Liver (tissue), 9 donors: ENCODE data around the gene CMIP. TPM values are rescaled to one million over a fixed set of nuclear protein-coding genes. Genes with fewer than 3 reads are reported as not detected.

Experiments used
- DNase-seq: peaks from one replicate; pipeline ENCODE4 v3.0.0-alpha.2; 2017; ENCODE audit warnings: low spot score
- H3K27ac ChIP-seq, 2 donors: one replicate each; pipeline ENCODE4 v1.7.0; 2013; ENCODE audit warnings: inconsistent platforms in 2 of 2, low read length in 2 of 2, control low read depth in 1 of 2, low read depth in 1 of 2, mild to moderate bottlenecking in 1 of 2
- H3K27me3 ChIP-seq, 4 donors: one replicate each; pipeline versions ENCODE4 v1.6.1 to v1.7.0; 2013; ENCODE audit warnings: low read length in 3 of 4, inconsistent platforms in 1 of 4, mild to moderate bottlenecking in 1 of 4, moderate library complexity in 1 of 4; ENCODE audit not compliant: control insufficient read depth in 4 of 4, insufficient read depth in 4 of 4
- H3K36me3 ChIP-seq, 4 donors: one replicate each; pipeline versions ENCODE4 v1.6.1 to v1.7.0; 2013; ENCODE audit warnings: low read length in 3 of 4, mild to moderate bottlenecking in 3 of 4, low read depth in 1 of 4, moderate library complexity in 1 of 4; ENCODE audit not compliant: control insufficient read depth in 4 of 4, insufficient read depth in 3 of 4
- H3K4me1 ChIP-seq, 4 donors: one replicate each; pipeline versions ENCODE4 v1.6.1 to v1.7.0; 2013; ENCODE audit warnings: low read length in 3 of 4, mild to moderate bottlenecking in 3 of 4, moderate library complexity in 1 of 4; ENCODE audit not compliant: control insufficient read depth in 4 of 4, insufficient read depth in 4 of 4
- H3K4me3 ChIP-seq, 3 donors: one replicate each; pipeline versions ENCODE4 v1.6.1 to v1.7.0; 2013; ENCODE audit warnings: low read length in 3 of 3, control low read depth in 1 of 3, low read depth in 1 of 3, mild to moderate bottlenecking in 1 of 3
- H3K9ac ChIP-seq, 2 donors: one replicate each; pipeline ENCODE4 v1.7.0; 2013; ENCODE audit warnings: low read length in 2 of 2, mild to moderate bottlenecking in 2 of 2, moderate library complexity in 2 of 2, control low read depth in 1 of 2, low read depth in 1 of 2
- H3K9me3 ChIP-seq, 4 donors: one replicate each; pipeline versions ENCODE4 v1.6.1 to v1.7.0; 2013; ENCODE audit warnings: low read length in 3 of 4; ENCODE audit not compliant: control insufficient read depth in 4 of 4
- EGR1 ChIP-seq, 2 donors: IDR thresholded peaks; 2 replicates each; pipeline ENCODE4 v1.6.1; 2016 to 2018; ENCODE audit warnings: antibody characterized with exemption in 2 of 2, low read depth in 2 of 2
- FOXA1 ChIP-seq: IDR thresholded peaks from 2 replicates; pipeline ENCODE4 v1.6.1; 2016; ENCODE audit warnings: antibody characterized with exemption
- GABPA ChIP-seq, 2 donors: IDR thresholded peaks in 1 of 2; conservative IDR thresholded peaks in 1 of 2; 2 replicates each; pipeline ENCODE4 v1.6.1; 2016; ENCODE audit warnings: antibody characterized with exemption in 2 of 2, mild to moderate bottlenecking in 1 of 2, moderate library complexity in 1 of 2
- HNF4A ChIP-seq, 2 donors: conservative IDR thresholded peaks; 2 replicates each; pipeline ENCODE4 v1.6.1; 2016; ENCODE audit warnings: antibody characterized with exemption in 2 of 2, mild to moderate bottlenecking in 2 of 2
- HNF4G ChIP-seq: IDR thresholded peaks from 2 replicates; pipeline ENCODE4 v1.6.1; 2016; ENCODE audit warnings: antibody characterized with exemption
- JUND ChIP-seq, 2 donors: IDR thresholded peaks; 2 replicates each; pipeline ENCODE4 v1.6.1; 2016; ENCODE audit warnings: antibody characterized with exemption in 2 of 2
- RAD21 ChIP-seq, 2 donors: IDR thresholded peaks; 2 replicates each; pipeline ENCODE4 v1.6.1; 2016; ENCODE audit warnings: antibody characterized with exemption in 2 of 2, mild to moderate bottlenecking in 2 of 2
- TAF1 ChIP-seq: conservative IDR thresholded peaks from 2 replicates; pipeline ENCODE4 v1.6.1; 2016; ENCODE audit warnings: antibody characterized with exemption, mild to moderate bottlenecking
- YY1 ChIP-seq: IDR thresholded peaks from 2 replicates; pipeline ENCODE4 v1.6.1; 2016; ENCODE audit warnings: antibody characterized with exemption, mild to moderate bottlenecking
- WGBS: extraction: QIAGEN DNeasy Blood & Tissue Kit; methylation state at CpG from one replicate; pipeline ENCODE4 v1.1.7; 2013; 5-methylcytosine and 5-hydroxymethylcytosine counted together
- polyA plus RNA-seq, 2 donors: library from polyadenylated mRNA; stranded (reverse) in 1 of 2; unstranded in 1 of 2; fragments of 200-250 nt in 1 of 2; fragments of >200 nt in 1 of 2; fragmentation: Nextera tagmentation in 1 of 2; extraction: Ambion mirVana in 1 of 2; gene quantifications; one replicate each; pipeline versions ENCODE4 v1.2.1 to v1.2.3, GENCODE V29; 2013 to 2015
- total RNA-seq, 2 donors: library from RNA; depleted of rRNA; stranded (reverse); fragments of >200 nt; gene quantifications; one replicate each; pipeline ENCODE4 v1.2.3, GENCODE V29; 2014
- TF ChIP-seq, protein P1 (sequence below): IDR thresholded peaks from 2 replicates; pipeline ENCODE4 v1.6.1; 2016; ENCODE audit warnings: antibody characterized with exemption
- TF ChIP-seq, protein P2 (sequence below): IDR thresholded peaks from 2 replicates; pipeline ENCODE4 v1.6.1; 2016; ENCODE audit warnings: antibody characterized with exemption
- TF ChIP-seq, protein P3 (sequence below): IDR thresholded peaks from 2 replicates; pipeline ENCODE4 v1.6.1; 2016; ENCODE audit warnings: antibody characterized with exemption, mild to moderate bottlenecking
- TF ChIP-seq, protein P4 (sequence below): fragments of 150-350 bp; IDR thresholded peaks from 2 replicates; pipeline ENCODE4 v1.5.1; 2017; ENCODE audit warnings: improper control_type of control experiment, low read depth, low read length; ENCODE audit not compliant: missing input control
- donor health status: healthy.
- donor health status: healthy.
- donor health status: healthy.
- donor health status: healthy.
- donor health status: healthy.

The CMIP gene
- total and polyA plus RNA-seq, 4 donors = 1.7 to 15.6 (median 10.1) TPM

DNA sequence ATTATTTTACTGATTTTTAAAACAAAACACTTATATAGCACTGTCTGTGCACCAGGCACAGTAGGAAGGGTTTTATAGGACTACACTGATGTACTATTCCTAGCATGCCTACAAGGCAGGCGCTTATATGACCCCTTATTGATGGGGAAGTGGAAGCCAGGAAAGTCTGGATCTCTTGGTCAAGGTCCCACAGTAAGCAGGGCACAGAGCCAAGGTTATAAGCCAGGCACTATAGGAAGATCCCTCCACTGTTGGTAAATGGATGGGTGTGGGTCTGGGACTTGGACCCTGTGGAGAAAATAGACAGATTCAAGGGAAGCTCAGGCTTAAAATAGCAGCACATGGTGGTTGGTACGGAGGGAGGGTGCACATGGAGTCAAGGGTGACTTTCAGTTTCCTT, 275.4 kb downstream of the CMIP start:
- DNase-seq = no peak
- Histone ChIP-seq H3K4me3 (no peak overlapping the region), H3K36me3 (no peaks in the 10 kb centered on the region), H3K9me3 (no peaks in the 10 kb centered on the region), H3K9ac (no peak overlapping the region), H3K27ac (no peak overlapping the region), H3K27me3 (no peaks in the 10 kb centered on the region), H3K4me1 (no peaks in the 10 kb centered on the region)
- TF ChIP-seq RAD21 (IDR thresholded peaks at IDR 0.05) (no peak), GABPA (IDR thresholded peaks at IDR 0.05 in 1 of 2, conservative IDR thresholded peaks at IDR 0.05 in 1 of 2) (no peak)
- TF ChIP-seq, protein P1, sequence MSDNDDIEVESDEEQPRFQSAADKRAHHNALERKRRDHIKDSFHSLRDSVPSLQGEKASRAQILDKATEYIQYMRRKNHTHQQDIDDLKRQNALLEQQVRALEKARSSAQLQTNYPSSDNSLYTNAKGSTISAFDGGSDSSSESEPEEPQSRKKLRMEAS = no peak
- 86% methylated on average over 2 of the region's 2 CpGs for WGBS

DNA sequence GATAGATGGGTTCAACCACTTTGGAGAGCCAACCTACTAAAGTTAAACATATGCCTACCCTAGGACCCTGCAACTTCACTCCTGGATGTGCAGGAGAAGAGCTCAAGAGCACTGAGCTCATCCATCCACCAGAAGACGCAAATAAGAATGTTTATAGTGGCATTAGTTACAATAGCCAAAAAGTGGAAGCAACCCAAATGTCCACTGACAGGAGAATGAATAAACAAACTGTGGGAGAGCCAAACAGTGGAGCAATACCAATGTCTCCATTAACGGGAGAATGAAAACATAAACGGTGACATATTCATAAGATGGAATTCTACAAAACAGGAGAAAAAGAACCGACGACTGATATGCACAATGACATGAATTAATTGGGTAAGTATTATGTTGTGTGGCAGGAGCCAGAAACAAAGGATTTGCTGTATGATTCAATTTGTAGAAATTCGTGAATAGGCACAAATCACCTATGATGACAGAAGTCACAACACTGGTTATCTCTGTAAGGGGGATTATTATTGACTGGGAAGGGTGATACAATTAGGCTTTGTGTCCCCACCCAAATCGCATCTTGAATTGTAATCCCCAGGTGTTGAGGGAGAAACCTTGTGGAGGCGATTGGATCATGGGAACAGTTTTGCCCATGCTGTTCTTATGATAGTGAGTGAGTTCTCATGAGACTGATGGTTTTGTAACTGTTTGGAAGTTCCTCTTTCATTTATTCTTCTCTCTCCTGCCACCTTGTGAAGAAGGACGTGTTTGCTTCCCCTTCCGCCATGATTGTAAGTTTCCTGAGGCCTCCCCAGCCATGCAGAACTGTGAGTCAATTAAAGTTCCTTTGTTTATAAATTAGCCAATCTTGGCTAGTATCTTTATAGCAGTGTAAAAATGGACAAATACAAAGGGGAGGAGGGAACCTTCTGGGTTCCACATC, 276.6 kb downstream of the CMIP start:
- H3K36me3 ChIP-seq = no peaks in the 10 kb centered on the region
- DNase-seq = no peak
- no peaks in the 10 kb centered on the region for H3K9me3 ChIP-seq
- no peak overlapping the region for H3K4me3 ChIP-seq
- no peak overlapping the region for H3K9ac ChIP-seq
- TF ChIP-seq JUND (IDR thresholded peaks at IDR 0.05) (no peak), RAD21 (IDR thresholded peaks at IDR 0.05) (no peak), YY1 (no peak), HNF4A (conservative IDR thresholded peaks at IDR 0.05) (no peak), TAF1 (no peak), EGR1 (IDR thresholded peaks at IDR 0.05; ENCODE audit: low read depth in 2 of 2) (no peak), HNF4G (no peak), GABPA (IDR thresholded peaks at IDR 0.05 in 1 of 2, conservative IDR thresholded peaks at IDR 0.05 in 1 of 2) (no peak), FOXA1 (no peak)
- TF ChIP-seq, protein P1 = no peak
- TF ChIP-seq, protein P2, sequence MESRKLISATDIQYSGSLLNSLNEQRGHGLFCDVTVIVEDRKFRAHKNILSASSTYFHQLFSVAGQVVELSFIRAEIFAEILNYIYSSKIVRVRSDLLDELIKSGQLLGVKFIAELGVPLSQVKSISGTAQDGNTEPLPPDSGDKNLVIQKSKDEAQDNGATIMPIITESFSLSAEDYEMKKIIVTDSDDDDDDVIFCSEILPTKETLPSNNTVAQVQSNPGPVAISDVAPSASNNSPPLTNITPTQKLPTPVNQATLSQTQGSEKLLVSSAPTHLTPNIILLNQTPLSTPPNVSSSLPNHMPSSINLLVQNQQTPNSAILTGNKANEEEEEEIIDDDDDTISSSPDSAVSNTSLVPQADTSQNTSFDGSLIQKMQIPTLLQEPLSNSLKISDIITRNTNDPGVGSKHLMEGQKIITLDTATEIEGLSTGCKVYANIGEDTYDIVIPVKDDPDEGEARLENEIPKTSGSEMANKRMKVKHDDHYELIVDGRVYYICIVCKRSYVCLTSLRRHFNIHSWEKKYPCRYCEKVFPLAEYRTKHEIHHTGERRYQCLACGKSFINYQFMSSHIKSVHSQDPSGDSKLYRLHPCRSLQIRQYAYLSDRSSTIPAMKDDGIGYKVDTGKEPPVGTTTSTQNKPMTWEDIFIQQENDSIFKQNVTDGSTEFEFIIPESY = no peak
- TF ChIP-seq, protein P3, sequence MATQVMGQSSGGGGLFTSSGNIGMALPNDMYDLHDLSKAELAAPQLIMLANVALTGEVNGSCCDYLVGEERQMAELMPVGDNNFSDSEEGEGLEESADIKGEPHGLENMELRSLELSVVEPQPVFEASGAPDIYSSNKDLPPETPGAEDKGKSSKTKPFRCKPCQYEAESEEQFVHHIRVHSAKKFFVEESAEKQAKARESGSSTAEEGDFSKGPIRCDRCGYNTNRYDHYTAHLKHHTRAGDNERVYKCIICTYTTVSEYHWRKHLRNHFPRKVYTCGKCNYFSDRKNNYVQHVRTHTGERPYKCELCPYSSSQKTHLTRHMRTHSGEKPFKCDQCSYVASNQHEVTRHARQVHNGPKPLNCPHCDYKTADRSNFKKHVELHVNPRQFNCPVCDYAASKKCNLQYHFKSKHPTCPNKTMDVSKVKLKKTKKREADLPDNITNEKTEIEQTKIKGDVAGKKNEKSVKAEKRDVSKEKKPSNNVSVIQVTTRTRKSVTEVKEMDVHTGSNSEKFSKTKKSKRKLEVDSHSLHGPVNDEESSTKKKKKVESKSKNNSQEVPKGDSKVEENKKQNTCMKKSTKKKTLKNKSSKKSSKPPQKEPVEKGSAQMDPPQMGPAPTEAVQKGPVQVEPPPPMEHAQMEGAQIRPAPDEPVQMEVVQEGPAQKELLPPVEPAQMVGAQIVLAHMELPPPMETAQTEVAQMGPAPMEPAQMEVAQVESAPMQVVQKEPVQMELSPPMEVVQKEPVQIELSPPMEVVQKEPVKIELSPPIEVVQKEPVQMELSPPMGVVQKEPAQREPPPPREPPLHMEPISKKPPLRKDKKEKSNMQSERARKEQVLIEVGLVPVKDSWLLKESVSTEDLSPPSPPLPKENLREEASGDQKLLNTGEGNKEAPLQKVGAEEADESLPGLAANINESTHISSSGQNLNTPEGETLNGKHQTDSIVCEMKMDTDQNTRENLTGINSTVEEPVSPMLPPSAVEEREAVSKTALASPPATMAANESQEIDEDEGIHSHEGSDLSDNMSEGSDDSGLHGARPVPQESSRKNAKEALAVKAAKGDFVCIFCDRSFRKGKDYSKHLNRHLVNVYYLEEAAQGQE = no peak
- TF ChIP-seq, protein P4, sequence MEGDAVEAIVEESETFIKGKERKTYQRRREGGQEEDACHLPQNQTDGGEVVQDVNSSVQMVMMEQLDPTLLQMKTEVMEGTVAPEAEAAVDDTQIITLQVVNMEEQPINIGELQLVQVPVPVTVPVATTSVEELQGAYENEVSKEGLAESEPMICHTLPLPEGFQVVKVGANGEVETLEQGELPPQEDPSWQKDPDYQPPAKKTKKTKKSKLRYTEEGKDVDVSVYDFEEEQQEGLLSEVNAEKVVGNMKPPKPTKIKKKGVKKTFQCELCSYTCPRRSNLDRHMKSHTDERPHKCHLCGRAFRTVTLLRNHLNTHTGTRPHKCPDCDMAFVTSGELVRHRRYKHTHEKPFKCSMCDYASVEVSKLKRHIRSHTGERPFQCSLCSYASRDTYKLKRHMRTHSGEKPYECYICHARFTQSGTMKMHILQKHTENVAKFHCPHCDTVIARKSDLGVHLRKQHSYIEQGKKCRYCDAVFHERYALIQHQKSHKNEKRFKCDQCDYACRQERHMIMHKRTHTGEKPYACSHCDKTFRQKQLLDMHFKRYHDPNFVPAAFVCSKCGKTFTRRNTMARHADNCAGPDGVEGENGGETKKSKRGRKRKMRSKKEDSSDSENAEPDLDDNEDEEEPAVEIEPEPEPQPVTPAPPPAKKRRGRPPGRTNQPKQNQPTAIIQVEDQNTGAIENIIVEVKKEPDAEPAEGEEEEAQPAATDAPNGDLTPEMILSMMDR = no peak
- 76% methylated on average over 10 of the region's 10 CpGs for WGBS
- H3K27ac ChIP-seq = no peak overlapping the region
- no peaks in the 10 kb centered on the region for H3K4me1 ChIP-seq
- H3K27me3 ChIP-seq = peaks cover 0 to 2% (median 0%) of the 10 kb centered on the region in 4 donors
